HepG2 (cell line): ENCODE data around the gene PEPD. TPM values are rescaled to one million over a fixed set of nuclear protein-coding genes. Genes with fewer than 3 reads are reported as not detected.
A peak's percentile ranks its signal among the peaks of the same experiment; 100 is the strongest.

Experiments used
- MBNL3 ChIP-seq: fragments of 250-450 bp; sonication (Bioruptor Pico); conservative IDR thresholded peaks from 2 replicates; pipeline ENCODE4 v1.8.0; 2022; ENCODE audit warnings: mild to moderate bottlenecking, inconsistent platforms
- MXD4 ChIP-seq: IDR thresholded peaks from 2 replicates; pipeline ENCODE4 v1.6.1; 2016; ENCODE audit warnings: mild to moderate bottlenecking, missing biosample characterization, missing genetic modification reagents
- RBM39 ChIP-seq: fragments of 200-400 bp; formaldehyde crosslinking; IDR thresholded peaks from one replicate; pipeline ENCODE4 v1.6.1; 2018; ENCODE audit warnings: antibody characterized with exemption, mild to moderate bottlenecking, low read depth, low read length; ENCODE audit not compliant: poor library complexity, severe bottlenecking
- SPEN ChIP-seq: sonication (generic); formaldehyde crosslinking; IDR thresholded peaks from 2 replicates; pipeline ENCODE4 v1.5.1; 2020; ENCODE audit warnings: low read depth, mild to moderate bottlenecking, missing genetic modification reagents
- ZC3H13 ChIP-seq: sonication (generic); formaldehyde crosslinking; IDR thresholded peaks from 2 replicates; pipeline ENCODE4 v1.8.1; 2023; ENCODE audit warnings: mild to moderate bottlenecking, missing genetic modification reagents, moderate library complexity
- ZNF235 ChIP-seq: sonication (generic); formaldehyde crosslinking; IDR thresholded peaks from 2 replicates; pipeline ENCODE4 v1.8.1; 2023; ENCODE audit warnings: mild to moderate bottlenecking, missing genetic modification reagents, borderline replicate concordance
- ZNF274 ChIP-seq: sonication (generic); formaldehyde crosslinking; IDR thresholded peaks from 2 replicates; pipeline ENCODE4 v1.5.1; 2020; ENCODE audit warnings: mild to moderate bottlenecking, missing genetic modification reagents
- ZNF746 ChIP-seq: sonication (generic); formaldehyde crosslinking; IDR thresholded peaks from 2 replicates; pipeline ENCODE4 v1.8.0; 2022; ENCODE audit warnings: mild to moderate bottlenecking, missing genetic modification reagents
- ZSCAN29 ChIP-seq: sonication (generic); formaldehyde crosslinking; conservative IDR thresholded peaks from 2 replicates; pipeline ENCODE4 v1.4.0; 2020; ENCODE audit warnings: mild to moderate bottlenecking, missing genetic modification reagents
- ZZZ3 ChIP-seq: sonication (generic); formaldehyde crosslinking; IDR thresholded peaks from 2 replicates; pipeline ENCODE4 v1.4.0; 2020; ENCODE audit warnings: missing genetic modification reagents, mild to moderate bottlenecking, borderline replicate concordance
- polyA plus RNA-seq, 8 experiments: library from polyadenylated mRNA; depleted of rRNA in 3 of 8; stranded (reverse) in 7 of 8; unstranded in 1 of 8; fragments of >200 nt; fragmentation: Illumina TruSeq in 4 of 8; extraction: Trizol in 4 of 8; gene quantifications; 2 replicates each; pipeline versions ENCODE4 v1.2.1 to v1.2.3, GENCODE V29; 2011 to 2016; ENCODE audit warnings: low read depth in 4 of 8, missing spikeins in 1 of 8, mixed read lengths in 1 of 8; ENCODE audit not compliant: insufficient read depth in 1 of 8
- total RNA-seq, 5 experiments: library from RNA; depleted of rRNA; stranded (reverse); fragments of >200 nt; fragmentation: Illumina TruSeq; extraction: Trizol; gene quantifications; 2 replicates each; pipeline ENCODE4 v1.2.3, GENCODE V29; 2016; ENCODE audit warnings: low read depth in 1 of 5
- TF ChIP-seq, protein P1 (sequence below): sonication (generic); formaldehyde crosslinking; IDR thresholded peaks from 2 replicates; pipeline ENCODE4 v1.8.0; 2022; ENCODE audit warnings: missing genetic modification reagents, mild to moderate bottlenecking, moderate library complexity, borderline replicate concordance
- TF ChIP-seq, protein P2 (sequence below): sonication (generic); formaldehyde crosslinking; IDR thresholded peaks from 2 replicates; pipeline ENCODE4 v1.4.0; 2020; ENCODE audit warnings: missing genetic modification reagents
- TF ChIP-seq, protein P3 (sequence below): IDR thresholded peaks from 2 replicates; pipeline ENCODE4 v1.4.0; 2020; ENCODE audit warnings: mild to moderate bottlenecking, missing genetic modification reagents
- TF ChIP-seq, protein P4 (sequence below): sonication (generic); formaldehyde crosslinking; IDR thresholded peaks from 2 replicates; pipeline ENCODE4 v1.4.0; 2020; ENCODE audit warnings: missing genetic modification reagents
- TF ChIP-seq, protein P5 (sequence below): IDR thresholded peaks from 2 replicates; pipeline ENCODE4 v1.6.1; 2016; ENCODE audit warnings: missing compliant biosample characterization, missing genetic modification reagents, borderline replicate concordance

PEPD gene
- total and polyA plus RNA-seq, 2 of the 13 experiments (the other 11 are each of a cell fraction or from before 2014, with no cell fraction given): 60.7 to 75.1 TPM

DNA sequence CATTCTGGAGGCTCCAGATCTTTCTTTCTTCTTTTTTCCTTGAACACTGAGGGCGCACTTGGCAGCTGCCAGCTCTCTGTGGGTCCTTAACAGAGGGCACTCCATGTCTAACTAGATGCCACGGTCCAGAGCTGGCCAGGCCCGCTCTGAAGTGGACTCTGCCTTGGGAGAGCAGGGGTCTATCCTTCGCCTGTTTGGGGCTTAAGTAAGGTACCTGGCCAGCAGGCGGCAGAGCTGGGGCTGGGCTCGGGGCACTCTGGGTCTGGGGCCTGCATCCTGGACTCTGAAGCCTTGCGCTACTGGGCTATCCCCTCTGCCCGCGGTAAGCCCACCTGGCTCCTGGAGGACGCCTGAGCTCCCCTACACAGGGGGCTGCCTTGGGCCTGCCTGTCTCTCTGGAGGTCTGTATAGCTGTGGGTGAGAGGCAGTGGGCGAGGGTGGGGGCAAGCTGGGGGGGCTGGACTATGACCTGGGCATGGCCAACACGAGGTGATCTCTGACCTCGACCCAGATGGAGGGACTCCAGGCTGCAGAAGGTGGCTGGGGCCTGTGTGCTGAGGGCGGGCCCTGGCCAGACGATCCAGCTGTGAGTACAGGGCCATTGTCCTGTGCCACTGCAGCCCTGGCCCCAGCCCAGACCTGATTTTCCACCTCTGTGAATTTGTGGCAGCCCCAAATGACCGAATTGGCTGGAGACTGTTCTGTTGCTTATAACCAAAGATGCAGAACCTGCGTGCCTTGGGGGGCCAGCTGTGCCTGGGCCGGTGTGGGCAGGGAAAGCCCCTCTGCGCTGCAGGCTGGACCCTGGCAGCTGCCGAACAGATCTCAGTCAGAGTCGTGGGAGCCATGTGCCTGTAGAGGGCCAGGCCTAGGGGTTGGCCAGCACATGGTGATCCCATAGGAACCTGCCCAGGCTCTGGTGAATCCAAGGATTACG is 121.6 kb downstream of the PEPD start (continued):
- TF ChIP-seq, protein P1, sequence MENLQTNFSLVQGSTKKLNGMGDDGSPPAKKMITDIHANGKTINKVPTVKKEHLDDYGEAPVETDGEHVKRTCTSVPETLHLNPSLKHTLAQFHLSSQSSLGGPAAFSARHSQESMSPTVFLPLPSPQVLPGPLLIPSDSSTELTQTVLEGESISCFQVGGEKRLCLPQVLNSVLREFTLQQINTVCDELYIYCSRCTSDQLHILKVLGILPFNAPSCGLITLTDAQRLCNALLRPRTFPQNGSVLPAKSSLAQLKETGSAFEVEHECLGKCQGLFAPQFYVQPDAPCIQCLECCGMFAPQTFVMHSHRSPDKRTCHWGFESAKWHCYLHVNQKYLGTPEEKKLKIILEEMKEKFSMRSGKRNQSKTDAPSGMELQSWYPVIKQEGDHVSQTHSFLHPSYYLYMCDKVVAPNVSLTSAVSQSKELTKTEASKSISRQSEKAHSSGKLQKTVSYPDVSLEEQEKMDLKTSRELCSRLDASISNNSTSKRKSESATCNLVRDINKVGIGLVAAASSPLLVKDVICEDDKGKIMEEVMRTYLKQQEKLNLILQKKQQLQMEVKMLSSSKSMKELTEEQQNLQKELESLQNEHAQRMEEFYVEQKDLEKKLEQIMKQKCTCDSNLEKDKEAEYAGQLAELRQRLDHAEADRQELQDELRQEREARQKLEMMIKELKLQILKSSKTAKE (CRISPR knock-in tag): peak; percentile 85; the same call in 1 of the 2 replicates
- TF ChIP-seq, protein P2, sequence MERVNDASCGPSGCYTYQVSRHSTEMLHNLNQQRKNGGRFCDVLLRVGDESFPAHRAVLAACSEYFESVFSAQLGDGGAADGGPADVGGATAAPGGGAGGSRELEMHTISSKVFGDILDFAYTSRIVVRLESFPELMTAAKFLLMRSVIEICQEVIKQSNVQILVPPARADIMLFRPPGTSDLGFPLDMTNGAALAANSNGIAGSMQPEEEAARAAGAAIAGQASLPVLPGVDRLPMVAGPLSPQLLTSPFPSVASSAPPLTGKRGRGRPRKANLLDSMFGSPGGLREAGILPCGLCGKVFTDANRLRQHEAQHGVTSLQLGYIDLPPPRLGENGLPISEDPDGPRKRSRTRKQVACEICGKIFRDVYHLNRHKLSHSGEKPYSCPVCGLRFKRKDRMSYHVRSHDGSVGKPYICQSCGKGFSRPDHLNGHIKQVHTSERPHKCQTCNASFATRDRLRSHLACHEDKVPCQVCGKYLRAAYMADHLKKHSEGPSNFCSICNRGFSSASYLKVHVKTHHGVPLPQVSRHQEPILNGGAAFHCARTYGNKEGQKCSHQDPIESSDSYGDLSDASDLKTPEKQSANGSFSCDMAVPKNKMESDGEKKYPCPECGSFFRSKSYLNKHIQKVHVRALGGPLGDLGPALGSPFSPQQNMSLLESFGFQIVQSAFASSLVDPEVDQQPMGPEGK (CRISPR knock-in tag): peak; percentile 99
- TF ChIP-seq, protein P3, sequence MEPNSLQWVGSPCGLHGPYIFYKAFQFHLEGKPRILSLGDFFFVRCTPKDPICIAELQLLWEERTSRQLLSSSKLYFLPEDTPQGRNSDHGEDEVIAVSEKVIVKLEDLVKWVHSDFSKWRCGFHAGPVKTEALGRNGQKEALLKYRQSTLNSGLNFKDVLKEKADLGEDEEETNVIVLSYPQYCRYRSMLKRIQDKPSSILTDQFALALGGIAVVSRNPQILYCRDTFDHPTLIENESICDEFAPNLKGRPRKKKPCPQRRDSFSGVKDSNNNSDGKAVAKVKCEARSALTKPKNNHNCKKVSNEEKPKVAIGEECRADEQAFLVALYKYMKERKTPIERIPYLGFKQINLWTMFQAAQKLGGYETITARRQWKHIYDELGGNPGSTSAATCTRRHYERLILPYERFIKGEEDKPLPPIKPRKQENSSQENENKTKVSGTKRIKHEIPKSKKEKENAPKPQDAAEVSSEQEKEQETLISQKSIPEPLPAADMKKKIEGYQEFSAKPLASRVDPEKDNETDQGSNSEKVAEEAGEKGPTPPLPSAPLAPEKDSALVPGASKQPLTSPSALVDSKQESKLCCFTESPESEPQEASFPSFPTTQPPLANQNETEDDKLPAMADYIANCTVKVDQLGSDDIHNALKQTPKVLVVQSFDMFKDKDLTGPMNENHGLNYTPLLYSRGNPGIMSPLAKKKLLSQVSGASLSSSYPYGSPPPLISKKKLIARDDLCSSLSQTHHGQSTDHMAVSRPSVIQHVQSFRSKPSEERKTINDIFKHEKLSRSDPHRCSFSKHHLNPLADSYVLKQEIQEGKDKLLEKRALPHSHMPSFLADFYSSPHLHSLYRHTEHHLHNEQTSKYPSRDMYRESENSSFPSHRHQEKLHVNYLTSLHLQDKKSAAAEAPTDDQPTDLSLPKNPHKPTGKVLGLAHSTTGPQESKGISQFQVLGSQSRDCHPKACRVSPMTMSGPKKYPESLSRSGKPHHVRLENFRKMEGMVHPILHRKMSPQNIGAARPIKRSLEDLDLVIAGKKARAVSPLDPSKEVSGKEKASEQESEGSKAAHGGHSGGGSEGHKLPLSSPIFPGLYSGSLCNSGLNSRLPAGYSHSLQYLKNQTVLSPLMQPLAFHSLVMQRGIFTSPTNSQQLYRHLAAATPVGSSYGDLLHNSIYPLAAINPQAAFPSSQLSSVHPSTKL (CRISPR knock-in tag): peak; percentile 47
- TF ChIP-seq MXD4 (CRISPR knock-in tag): peak; percentile 38; the same call in 1 of the 2 replicates
- TF ChIP-seq ZNF746 (CRISPR knock-in tag): peak; percentile 74; the same call in 1 of the 2 replicates
- peak; percentile 79; the same call in 1 of the 2 replicates for TF ChIP-seq SPEN (CRISPR knock-in tag)
- TF ChIP-seq, protein P4, sequence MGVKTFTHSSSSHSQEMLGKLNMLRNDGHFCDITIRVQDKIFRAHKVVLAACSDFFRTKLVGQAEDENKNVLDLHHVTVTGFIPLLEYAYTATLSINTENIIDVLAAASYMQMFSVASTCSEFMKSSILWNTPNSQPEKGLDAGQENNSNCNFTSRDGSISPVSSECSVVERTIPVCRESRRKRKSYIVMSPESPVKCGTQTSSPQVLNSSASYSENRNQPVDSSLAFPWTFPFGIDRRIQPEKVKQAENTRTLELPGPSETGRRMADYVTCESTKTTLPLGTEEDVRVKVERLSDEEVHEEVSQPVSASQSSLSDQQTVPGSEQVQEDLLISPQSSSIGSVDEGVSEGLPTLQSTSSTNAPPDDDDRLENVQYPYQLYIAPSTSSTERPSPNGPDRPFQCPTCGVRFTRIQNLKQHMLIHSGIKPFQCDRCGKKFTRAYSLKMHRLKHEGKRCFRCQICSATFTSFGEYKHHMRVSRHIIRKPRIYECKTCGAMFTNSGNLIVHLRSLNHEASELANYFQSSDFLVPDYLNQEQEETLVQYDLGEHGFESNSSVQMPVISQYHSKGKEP (CRISPR knock-in tag): no peak
- TF ChIP-seq ZSCAN29: 0 out of 2 replicates have a peak, but pooled peaks have one; percentile 40
- peak; percentile 17 for TF ChIP-seq RBM39
- 0 out of 2 replicates have a peak, but pooled peaks have one; percentile 78 for TF ChIP-seq ZNF235 (CRISPR knock-in tag)
- TF ChIP-seq ZC3H13 (CRISPR knock-in tag): 0 out of 2 replicates have a peak, but pooled peaks have one; percentile 38
- TF ChIP-seq ZNF274 (CRISPR knock-in tag): 0 out of 2 replicates have a peak, but pooled peaks have one; percentile 1
- TF ChIP-seq ZZZ3 (CRISPR knock-in tag): 0 out of 2 replicates have a peak, but pooled peaks have one; percentile 16
- TF ChIP-seq, protein P5, sequence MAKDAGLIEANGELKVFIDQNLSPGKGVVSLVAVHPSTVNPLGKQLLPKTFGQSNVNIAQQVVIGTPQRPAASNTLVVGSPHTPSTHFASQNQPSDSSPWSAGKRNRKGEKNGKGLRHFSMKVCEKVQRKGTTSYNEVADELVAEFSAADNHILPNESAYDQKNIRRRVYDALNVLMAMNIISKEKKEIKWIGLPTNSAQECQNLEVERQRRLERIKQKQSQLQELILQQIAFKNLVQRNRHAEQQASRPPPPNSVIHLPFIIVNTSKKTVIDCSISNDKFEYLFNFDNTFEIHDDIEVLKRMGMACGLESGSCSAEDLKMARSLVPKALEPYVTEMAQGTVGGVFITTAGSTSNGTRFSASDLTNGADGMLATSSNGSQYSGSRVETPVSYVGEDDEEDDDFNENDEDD (CRISPR knock-in tag): peak; percentile 31; the same call in 1 of the 2 replicates
- TF ChIP-seq MBNL3 (CRISPR knock-in tag): no peak
